ENCODE measurements around the gene SUSD6.

The SUSD6 gene

GRCh38 chr14:69666112-69666511 lies 54.7 kb downstream of the SUSD6 start:
- TF ChIP-seq CTCF (IDR thresholded peaks at IDR 0.05; ENCODE audit: low read depth, low read length): no peak
- in situ Hi-C loops (cut with HindIII; ENCODE audit: low sequenced_read_pairs): no loop called here

GRCh38 chr14:69666690-69667211 lies 55.4 kb downstream of the SUSD6 start:
- peak; percentile 57 for DNase-seq (ENCODE audit: low read depth, low spot score)

More at GRCh38 chr14:69666112-69666511, 54.7 kb downstream of the SUSD6 start:
- no peak overlapping the region for H3K4me3 ChIP-seq (ENCODE audit: low read depth, low read length)
- peak; percentile 14 for DNase-seq (ENCODE audit: low read depth, low spot score)

GRCh38 chr14:69667938-69668335 lies 56.5 kb downstream of the SUSD6 start:
- no peak for TF ChIP-seq CTCF (IDR thresholded peaks at IDR 0.05; ENCODE audit: low read depth, low read length)
- H3K4me3 ChIP-seq (ENCODE audit: low read depth, low read length): no peak overlapping the region
- DNase-seq (ENCODE audit: low read depth, low spot score): no peak
- in situ Hi-C loops (cut with HindIII; ENCODE audit: low sequenced_read_pairs): no loop called here

More at GRCh38 chr14:69666690-69667211, 55.4 kb downstream of the SUSD6 start:
- H3K4me3 ChIP-seq (ENCODE audit: low read depth, low read length): no peak overlapping the region
- in situ Hi-C loops (cut with HindIII; ENCODE audit: low sequenced_read_pairs): no loop called here
- no peak for TF ChIP-seq CTCF (IDR thresholded peaks at IDR 0.05; ENCODE audit: low read depth, low read length)

- no peak for TF ChIP-seq CTCF (IDR thresholded peaks at IDR 0.05; ENCODE audit: low read depth, low read length)
- no peak overlapping the region for H3K4me3 ChIP-seq (ENCODE audit: low read depth, low read length)
- no peak for DNase-seq (ENCODE audit: low read depth, low spot score)
- in situ Hi-C loops (cut with HindIII; ENCODE audit: low sequenced_read_pairs): no loop called here
These were observed 58.0 kb downstream of the SUSD6 start for GRCh38 chr14:69669375-69669774.

- in situ Hi-C loops (cut with HindIII; ENCODE audit: low sequenced_read_pairs): no loop called here
- no peak for TF ChIP-seq CTCF (IDR thresholded peaks at IDR 0.05; ENCODE audit: low read depth, low read length)
- peak; percentile 5 for DNase-seq (ENCODE audit: low read depth, low spot score)
- no peak overlapping the region for H3K4me3 ChIP-seq (ENCODE audit: low read depth, low read length)
These were observed 58.7 kb downstream of the SUSD6 start for GRCh38 chr14:69670093-69670492.

- no peak overlapping the region for H3K4me3 ChIP-seq (ENCODE audit: low read depth, low read length)
- DNase-seq (ENCODE audit: low read depth, low spot score): no peak
- no peak for TF ChIP-seq CTCF (IDR thresholded peaks at IDR 0.05; ENCODE audit: low read depth, low read length)
- in situ Hi-C loops (cut with HindIII; ENCODE audit: low sequenced_read_pairs): no loop called here
These were observed 60.1 kb downstream of the SUSD6 start for GRCh38 chr14:69671365-69672030.

All from astrocyte of the spinal cord (primary cell).